Panc1 (cell line): ENCODE measurements around the gene MIS18A. TPM values are rescaled to one million over a fixed set of nuclear protein-coding genes. Genes with fewer than 3 reads are reported as not detected.
"Not testable (repeated sequence)": the region's sequence is repeated elsewhere in the genome, so short reads cannot be mapped to it uniquely, and the experiment has no call there.

ENCODE experiments used
- ATAC-seq: fragments of 200-7000 bp; cut with Tn5 transposase; 2 replicates; pipeline ENCODE4 v1.9.1; 2020; ENCODE audit warnings: mild to moderate bottlenecking, moderate library complexity
- BruUV-seq: library from RNA; stranded (reverse); fragments of 400-500 nt; replicated peaks from 2 replicates; lab custom pipeline; 2021; lab: Mats Ljungman, UMichigan
- CTCF ChIA-PET: fragments of 300-600 bp; sonication (Branson Sonifier 250); formaldehyde crosslinking; loops from one replicate; lab custom pipeline; 2022; ENCODE audit warnings: antibody characterized with exemption; lab: Charles Lee
- POLR2A ChIA-PET: fragments of 300-600 bp; sonication (Branson Sonifier 250); formaldehyde crosslinking; loops from one replicate; lab custom pipeline; 2022; ENCODE audit warnings: antibody characterized with exemption; lab: Charles Lee
- DNase-seq: peaks from one replicate; pipeline ENCODE4 v3.0.0-alpha.2; 2010; ENCODE audit warnings: low read depth, low spot score
- H3K27ac ChIP-seq: 2 replicates; pipeline ENCODE4 v1.5.1; 2011; ENCODE audit warnings: mild to moderate bottlenecking, low read length, inconsistent platforms
- H3K27me3 ChIP-seq: fragments of 200-500 bp; sonication (Bioruptor generic); 2 replicates; pipeline ENCODE4 v1.6.0; 2014; ENCODE audit warnings: low read length, inconsistent platforms; ENCODE audit not compliant: control insufficient read depth, insufficient read depth
- H3K36me3 ChIP-seq: fragments of 200-500 bp; sonication (Bioruptor generic); 2 replicates; pipeline ENCODE4 v1.5.1; 2014; ENCODE audit warnings: inconsistent platforms, mild to moderate bottlenecking, low read length, moderate library complexity; ENCODE audit not compliant: control insufficient read depth, insufficient read depth
- H3K4me1 ChIP-seq: 2 replicates; pipeline ENCODE4 v1.5.1; 2011; ENCODE audit warnings: inconsistent platforms, mild to moderate bottlenecking, low read length, moderate library complexity; ENCODE audit not compliant: control insufficient read depth, insufficient read depth
- H3K4me3 ChIP-seq, 2 experiments: 2 replicates each; pipeline ENCODE4 v1.5.1; 2011 to 2012; ENCODE audit warnings: low read depth in 2 of 2, low read length in 2 of 2, mild to moderate bottlenecking in 2 of 2, inconsistent platforms in 1 of 2, moderate library complexity in 1 of 2
- H3K9me3 ChIP-seq: fragments of 200-500 bp; sonication (Bioruptor generic); 2 replicates; pipeline ENCODE4 v1.5.1; 2014; ENCODE audit warnings: low read depth, mild to moderate bottlenecking, inconsistent platforms, low read length, moderate library complexity; ENCODE audit not compliant: control insufficient read depth, insufficient read depth
- POLR2AphosphoS5 ChIP-seq: IDR thresholded peaks from 2 replicates; pipeline ENCODE4 v1.6.1; 2012; ENCODE audit warnings: mild to moderate bottlenecking, low read depth, low read length, moderate library complexity
- SIN3A ChIP-seq: IDR thresholded peaks from 2 replicates; pipeline ENCODE4 v1.6.1; 2012; ENCODE audit warnings: low read depth, mild to moderate bottlenecking, low read length, moderate library complexity, borderline replicate concordance; ENCODE audit not compliant: insufficient read depth
- TCF7L2 ChIP-seq: IDR thresholded peaks from 2 replicates; pipeline ENCODE4 v1.6.1; 2011; ENCODE audit warnings: mild to moderate bottlenecking, low read depth, low read length, inconsistent platforms
- in situ Hi-C: cut with HindIII; loops from 2 replicates; pipeline ENCODE4 v1.10.0; 2016; ENCODE audit warnings: low sequenced_read_pairs, low pct_unique_long_range_greater_than_20kb
- intact Hi-C: fragments of 100-400 bp; cut with micrococcal nuclease; formaldehyde crosslinking; loops from one replicate; pipeline ENCODE4 v1.10.0; 2022; ENCODE audit not compliant: unreplicated experiment
- total RNA-seq: library from RNA; stranded (reverse); gene quantifications from one replicate; pipeline ENCODE4 v1.2.1, GENCODE V29; 2021; ENCODE audit not compliant: unreplicated experiment
- TF ChIP-seq, protein P1 (sequence below): fragments of 450-650 bp; IDR thresholded peaks from 2 replicates; pipeline ENCODE4 v1.5.1; 2017; ENCODE audit warnings: mild to moderate bottlenecking
- TF ChIP-seq, protein P2 (sequence below), 2 experiments: IDR thresholded peaks; 2 replicates each; pipeline ENCODE4 v1.6.1; 2011 to 2012; ENCODE audit warnings: low read depth in 2 of 2, control low read depth in 1 of 2, low read length in 1 of 2, mild to moderate bottlenecking in 1 of 2, moderate library complexity in 1 of 2; ENCODE audit not compliant: insufficient read depth in 1 of 2

MIS18A gene
- total RNA-seq, 1 experiment from 2014 or later, result 16.3 TPM

DNA sequence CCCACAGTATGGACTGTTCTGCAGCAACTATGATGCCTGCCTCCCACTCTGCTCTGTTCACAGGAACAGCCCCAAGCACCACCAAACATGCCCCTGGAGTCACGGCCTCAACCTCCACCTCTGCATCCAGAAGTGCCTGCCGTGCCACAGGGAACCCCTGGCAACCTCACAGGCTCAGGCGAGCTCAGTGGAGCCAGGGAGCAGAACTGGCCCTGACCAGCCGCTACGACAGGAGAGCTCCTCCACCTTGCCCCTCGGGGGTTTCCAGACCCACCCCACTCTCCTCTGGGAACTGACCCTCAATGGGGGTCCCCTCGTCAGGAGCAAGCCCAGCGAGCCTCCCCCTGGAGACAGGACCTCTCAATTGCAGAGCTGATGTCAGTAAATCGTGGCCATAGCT, 32.8 kb upstream of the MIS18A start:
- H3K4me1 ChIP-seq, result no peaks in the 10 kb centered on the region
- POLR2A ChIA-PET, result no interaction called here
- H3K27ac ChIP-seq, result no peak overlapping the region
- no peak overlapping the region for H3K4me3 ChIP-seq
- intact Hi-C loops, result no loop called here
- no peaks in the 10 kb centered on the region for H3K9me3 ChIP-seq
- BruUV-seq, result no TSS peak
- CTCF ChIA-PET, result no interaction called here
- TF ChIP-seq TCF7L2 (no peak), SIN3A (no peak), POLR2AphosphoS5 (no peak)
- TF ChIP-seq, protein P1, sequence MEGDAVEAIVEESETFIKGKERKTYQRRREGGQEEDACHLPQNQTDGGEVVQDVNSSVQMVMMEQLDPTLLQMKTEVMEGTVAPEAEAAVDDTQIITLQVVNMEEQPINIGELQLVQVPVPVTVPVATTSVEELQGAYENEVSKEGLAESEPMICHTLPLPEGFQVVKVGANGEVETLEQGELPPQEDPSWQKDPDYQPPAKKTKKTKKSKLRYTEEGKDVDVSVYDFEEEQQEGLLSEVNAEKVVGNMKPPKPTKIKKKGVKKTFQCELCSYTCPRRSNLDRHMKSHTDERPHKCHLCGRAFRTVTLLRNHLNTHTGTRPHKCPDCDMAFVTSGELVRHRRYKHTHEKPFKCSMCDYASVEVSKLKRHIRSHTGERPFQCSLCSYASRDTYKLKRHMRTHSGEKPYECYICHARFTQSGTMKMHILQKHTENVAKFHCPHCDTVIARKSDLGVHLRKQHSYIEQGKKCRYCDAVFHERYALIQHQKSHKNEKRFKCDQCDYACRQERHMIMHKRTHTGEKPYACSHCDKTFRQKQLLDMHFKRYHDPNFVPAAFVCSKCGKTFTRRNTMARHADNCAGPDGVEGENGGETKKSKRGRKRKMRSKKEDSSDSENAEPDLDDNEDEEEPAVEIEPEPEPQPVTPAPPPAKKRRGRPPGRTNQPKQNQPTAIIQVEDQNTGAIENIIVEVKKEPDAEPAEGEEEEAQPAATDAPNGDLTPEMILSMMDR, result no peak
- TF ChIP-seq, protein P2, sequence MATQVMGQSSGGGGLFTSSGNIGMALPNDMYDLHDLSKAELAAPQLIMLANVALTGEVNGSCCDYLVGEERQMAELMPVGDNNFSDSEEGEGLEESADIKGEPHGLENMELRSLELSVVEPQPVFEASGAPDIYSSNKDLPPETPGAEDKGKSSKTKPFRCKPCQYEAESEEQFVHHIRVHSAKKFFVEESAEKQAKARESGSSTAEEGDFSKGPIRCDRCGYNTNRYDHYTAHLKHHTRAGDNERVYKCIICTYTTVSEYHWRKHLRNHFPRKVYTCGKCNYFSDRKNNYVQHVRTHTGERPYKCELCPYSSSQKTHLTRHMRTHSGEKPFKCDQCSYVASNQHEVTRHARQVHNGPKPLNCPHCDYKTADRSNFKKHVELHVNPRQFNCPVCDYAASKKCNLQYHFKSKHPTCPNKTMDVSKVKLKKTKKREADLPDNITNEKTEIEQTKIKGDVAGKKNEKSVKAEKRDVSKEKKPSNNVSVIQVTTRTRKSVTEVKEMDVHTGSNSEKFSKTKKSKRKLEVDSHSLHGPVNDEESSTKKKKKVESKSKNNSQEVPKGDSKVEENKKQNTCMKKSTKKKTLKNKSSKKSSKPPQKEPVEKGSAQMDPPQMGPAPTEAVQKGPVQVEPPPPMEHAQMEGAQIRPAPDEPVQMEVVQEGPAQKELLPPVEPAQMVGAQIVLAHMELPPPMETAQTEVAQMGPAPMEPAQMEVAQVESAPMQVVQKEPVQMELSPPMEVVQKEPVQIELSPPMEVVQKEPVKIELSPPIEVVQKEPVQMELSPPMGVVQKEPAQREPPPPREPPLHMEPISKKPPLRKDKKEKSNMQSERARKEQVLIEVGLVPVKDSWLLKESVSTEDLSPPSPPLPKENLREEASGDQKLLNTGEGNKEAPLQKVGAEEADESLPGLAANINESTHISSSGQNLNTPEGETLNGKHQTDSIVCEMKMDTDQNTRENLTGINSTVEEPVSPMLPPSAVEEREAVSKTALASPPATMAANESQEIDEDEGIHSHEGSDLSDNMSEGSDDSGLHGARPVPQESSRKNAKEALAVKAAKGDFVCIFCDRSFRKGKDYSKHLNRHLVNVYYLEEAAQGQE (IDR thresholded peaks at IDR 0.05; ENCODE audit: insufficient read depth in 1 of 2, low read depth in 2 of 2, low read length in 1 of 2), result no peak
- in situ Hi-C loops, result no loop called here
- H3K27me3 ChIP-seq, result no peaks in the 10 kb centered on the region
- ATAC-seq, result no peak
- DNase-seq, result no peak
- H3K36me3 ChIP-seq, result no peaks in the 10 kb centered on the region

DNA sequence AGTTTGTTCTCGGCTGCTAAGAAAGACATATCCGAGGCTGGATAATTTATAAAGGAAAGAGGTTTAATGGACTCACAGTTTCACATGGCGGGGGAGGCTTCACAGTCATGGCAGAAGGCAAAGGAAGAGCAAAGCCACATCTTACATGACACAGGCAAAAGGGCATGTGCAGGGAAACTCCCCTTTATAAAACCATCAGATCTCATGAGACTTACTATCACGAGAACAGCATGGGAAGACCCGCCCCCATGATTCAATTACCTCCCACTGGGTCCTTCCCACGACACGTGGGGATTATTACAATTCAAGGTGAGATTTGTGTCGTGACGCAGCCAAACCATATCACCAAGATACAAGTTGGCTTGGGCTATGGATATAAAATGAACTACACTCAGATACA, 32.1 kb upstream of the MIS18A start:
- intact Hi-C loops, ATAC-seq, H3K9me3 ChIP-seq, CTCF ChIA-PET, H3K4me3 ChIP-seq, in situ Hi-C loops, POLR2A ChIA-PET, H3K36me3 ChIP-seq, H3K27ac ChIP-seq, DNase-seq, H3K27me3 ChIP-seq, BruUV-seq, H3K4me1 ChIP-seq: not testable (repeated sequence)

DNA sequence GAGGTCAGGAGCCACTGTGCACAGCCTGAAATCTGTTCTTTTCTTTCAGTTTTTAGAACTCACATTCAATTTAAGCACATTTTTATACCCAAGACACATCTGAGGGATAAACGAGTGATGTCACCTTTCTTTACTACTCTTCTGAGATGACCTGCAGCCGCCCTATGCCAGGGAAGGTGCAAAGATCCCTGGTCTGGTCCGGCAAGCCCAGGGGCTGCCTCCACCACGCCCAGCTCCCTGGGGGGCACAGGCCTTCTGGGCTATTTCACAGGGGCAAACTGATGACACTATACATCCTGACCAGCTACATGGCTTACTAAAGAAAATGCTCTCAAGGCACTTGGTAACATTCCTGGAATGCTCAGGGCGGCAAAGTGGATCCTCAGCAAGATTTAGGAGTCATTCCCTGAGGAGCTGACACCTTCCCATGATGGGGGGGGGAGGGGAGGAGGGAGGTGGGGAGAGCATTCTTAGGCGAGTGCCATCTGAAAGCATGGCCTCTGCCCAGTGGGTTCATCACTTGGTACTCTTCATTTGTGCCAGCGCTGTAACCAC, 31.1 kb upstream of the MIS18A start:
- ChIA-PET CTCF (no interaction called here), POLR2A (no interaction called here)
- Histone ChIP-seq H3K4me1 (no peaks in the 10 kb centered on the region), H3K27ac (no peak overlapping the region), H3K36me3 (no peaks in the 10 kb centered on the region), H3K9me3 (no peaks in the 10 kb centered on the region), H3K4me3 (no peak overlapping the region), H3K27me3 (no peaks in the 10 kb centered on the region)
- in situ Hi-C loops, result no loop called here
- intact Hi-C loops, result no loop called here
- BruUV-seq, result no TSS peak
- DNase-seq (no peak), ATAC-seq (no peak)
- TF ChIP-seq TCF7L2 (no peak), SIN3A (no peak), POLR2AphosphoS5 (no peak)
- TF ChIP-seq, protein P2 (IDR thresholded peaks at IDR 0.05; ENCODE audit: insufficient read depth in 1 of 2, low read depth in 2 of 2, low read length in 1 of 2), result no peak
- TF ChIP-seq, protein P1, result no peak
